GM21526 (cell line): ENCODE data around the gene HDAC9.

Experiments used
- ATAC-seq: cut with Tn5 transposase; IDR thresholded peaks from one replicate; pipeline ENCODE4 v1.9.1; 2021; ENCODE audit warnings: moderate library complexity; ENCODE audit not compliant: unreplicated experiment, low FRiP score

HDAC9 gene

DNA sequence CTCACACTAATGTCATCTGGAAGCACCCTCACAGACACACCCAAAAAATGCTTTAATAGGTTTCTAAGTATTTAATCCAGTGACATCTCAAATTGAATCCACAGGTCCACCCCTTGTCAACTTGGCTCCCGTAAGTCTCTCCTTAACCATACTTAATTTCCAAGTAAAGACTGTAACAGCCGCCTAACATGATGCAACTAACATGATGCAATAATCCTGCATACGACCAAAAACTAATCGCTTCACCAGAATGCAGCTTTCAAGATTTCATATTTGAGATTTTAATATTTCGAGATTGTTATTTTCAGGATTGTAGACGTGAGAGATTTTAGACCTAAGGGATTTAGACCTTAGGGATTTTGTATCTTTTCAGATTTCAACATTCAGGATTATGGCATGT lies 3.7 kb upstream of the HDAC9 start:
- no peak for ATAC-seq

DNA sequence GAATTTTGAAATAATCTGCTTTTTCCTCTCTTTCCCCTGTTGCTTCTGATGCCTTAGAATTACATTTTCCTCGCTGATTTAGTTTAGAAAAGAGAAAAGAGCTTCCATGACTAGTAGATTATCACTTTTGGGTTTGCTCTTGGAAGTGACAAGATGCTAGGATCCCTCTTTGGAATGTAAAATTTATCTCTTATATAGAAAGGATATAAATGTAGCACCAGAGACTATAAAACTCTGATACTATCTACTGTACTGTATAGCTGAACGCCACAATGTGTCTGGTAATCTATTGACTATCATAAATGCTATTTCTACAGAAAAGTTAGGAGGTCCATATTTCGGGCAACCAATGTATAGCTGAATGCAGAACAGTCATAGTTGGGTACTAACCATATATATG lies 1.1 kb upstream of the HDAC9 start:
- ATAC-seq: no peak

DNA sequence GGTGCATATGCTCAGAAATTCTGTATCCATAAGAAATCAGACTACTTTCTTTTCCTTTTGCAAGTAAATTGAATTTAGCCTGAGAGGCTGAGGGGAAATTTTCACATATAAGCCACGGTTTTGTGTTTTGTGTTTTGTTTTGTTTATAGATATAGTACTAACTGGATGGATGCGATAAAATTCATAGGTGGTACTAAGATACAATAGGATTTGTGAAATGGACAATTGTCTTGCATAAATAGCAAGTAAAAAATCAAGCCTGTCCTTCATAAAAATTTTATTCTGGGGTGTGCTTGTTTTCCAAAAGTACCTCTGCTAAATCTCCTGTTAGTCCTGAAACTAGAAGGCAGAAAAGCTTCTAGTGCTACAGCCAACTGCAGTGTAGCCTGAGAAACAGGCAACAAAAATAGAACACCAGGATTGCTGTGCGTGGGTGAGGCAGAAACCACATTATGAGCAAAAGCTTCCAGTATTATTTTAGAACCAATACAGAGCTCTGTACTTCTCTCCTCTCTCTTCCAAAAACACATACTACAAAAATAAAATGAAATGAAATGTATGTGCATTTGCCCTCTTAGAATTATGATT lies 634 bp upstream of the HDAC9 start:
- peak; percentile 32 for ATAC-seq

DNA sequence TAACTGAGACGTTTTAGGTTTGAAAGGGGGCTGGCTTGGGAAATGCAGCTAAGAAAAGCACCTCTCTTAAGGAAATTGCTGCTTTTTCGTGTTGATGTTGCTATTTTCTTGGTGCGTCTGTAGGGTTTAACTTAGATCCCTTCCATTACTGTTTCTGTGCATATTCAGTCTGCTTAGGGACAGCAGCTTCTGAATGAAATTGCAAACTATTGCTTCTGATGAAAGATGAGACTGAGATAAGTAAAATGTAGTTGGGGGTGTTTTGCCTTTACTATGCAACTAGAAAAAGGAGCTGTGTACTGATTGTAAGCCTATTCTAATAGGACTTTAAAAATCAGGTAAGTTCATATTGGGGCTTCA lies 772 bp downstream of the HDAC9 start:
- peak; percentile 4 for ATAC-seq

DNA sequence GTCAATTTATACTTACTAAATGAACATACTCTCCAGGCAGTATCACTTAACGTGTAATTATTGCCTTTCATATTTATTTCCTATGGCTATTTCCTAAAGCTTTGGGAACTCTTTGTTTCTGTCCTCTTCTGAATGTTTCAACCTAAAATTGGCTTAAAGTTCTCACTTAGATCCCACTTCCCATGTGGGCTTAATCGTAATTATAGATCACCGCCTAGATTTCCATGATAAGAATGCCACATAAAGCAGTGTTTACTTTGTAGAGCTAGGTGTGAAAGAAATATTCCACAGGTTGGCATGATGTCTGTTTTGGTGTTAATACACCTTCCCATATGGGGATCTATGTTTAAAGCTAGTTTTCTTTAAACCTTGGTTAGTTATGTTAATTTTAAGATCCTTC lies 1.5 kb downstream of the HDAC9 start:
- no peak for ATAC-seq

DNA sequence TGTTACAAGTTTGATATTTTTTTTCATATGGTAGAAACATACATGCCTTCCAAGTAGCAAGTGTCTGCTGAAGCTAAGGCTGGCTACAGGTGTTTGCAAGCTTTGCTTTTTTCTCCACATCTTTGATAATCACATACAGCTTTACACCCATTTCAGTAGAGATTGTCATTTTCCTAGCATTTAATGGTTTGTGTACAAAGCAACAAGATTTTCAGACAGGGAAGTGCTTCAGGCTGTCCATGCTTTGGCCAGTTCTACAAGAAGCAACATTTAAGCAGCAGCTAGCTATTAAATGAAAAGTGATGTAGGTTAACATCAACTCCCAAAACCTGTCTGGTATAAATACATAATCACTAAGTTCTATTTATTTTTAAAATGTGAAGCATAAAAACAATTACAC lies 2.3 kb downstream of the HDAC9 start:
- no peak for ATAC-seq

DNA sequence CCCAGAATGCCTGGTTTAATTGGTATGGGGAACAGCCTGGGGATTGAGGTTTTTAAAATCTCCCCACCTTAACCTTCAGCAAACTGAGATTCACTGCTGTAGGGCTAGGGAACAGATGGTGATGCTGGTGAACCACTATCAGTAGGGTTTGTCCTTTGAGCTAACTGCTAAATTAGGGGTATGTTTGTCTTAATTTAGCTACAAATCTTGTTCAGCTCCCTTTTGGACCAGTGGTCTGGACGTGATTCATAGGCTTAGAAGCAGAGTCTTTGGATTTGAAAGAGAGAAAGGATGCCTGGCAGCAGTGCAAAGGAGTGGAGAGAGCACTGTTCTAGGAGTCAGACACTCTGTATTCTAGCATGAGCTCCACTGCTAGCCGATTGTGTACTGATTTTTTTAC lies 2.8 kb downstream of the HDAC9 start:
- ATAC-seq: no peak

DNA sequence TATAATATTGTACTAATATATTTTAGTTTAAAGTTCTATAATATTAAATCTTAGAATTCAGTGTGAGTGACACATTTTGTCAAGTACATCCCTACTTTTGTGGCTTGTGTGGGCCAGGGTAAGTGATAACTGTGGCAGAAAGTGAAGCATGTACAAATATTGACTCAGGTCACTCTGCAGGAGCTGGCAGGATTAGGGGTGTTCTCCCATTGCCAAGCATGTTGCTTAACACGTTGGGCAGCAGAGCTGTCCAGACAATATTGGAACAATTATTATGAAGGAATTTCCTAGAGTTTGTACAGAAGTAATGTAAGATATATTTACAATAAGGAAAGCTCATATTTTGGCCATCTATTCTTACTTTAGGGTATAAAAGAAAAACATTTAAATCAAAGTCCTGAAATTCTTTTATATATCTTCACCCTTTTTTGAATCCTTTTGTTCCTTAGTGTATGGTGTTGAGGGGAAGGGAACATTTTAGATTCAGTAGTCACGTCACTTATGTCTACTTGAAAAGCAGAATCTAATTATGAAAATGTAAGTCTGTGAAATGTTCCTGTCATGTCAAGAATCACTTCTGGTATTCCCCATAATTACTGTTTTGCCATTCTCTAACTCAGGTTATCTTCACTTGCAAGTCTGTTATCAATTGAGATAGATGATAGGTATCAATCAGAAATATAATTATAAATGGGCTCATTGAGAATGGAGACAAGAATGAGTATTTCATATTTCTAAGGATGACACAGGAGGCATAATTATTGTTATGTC lies 4.0 kb downstream of the HDAC9 start:
- no peak for ATAC-seq

DNA sequence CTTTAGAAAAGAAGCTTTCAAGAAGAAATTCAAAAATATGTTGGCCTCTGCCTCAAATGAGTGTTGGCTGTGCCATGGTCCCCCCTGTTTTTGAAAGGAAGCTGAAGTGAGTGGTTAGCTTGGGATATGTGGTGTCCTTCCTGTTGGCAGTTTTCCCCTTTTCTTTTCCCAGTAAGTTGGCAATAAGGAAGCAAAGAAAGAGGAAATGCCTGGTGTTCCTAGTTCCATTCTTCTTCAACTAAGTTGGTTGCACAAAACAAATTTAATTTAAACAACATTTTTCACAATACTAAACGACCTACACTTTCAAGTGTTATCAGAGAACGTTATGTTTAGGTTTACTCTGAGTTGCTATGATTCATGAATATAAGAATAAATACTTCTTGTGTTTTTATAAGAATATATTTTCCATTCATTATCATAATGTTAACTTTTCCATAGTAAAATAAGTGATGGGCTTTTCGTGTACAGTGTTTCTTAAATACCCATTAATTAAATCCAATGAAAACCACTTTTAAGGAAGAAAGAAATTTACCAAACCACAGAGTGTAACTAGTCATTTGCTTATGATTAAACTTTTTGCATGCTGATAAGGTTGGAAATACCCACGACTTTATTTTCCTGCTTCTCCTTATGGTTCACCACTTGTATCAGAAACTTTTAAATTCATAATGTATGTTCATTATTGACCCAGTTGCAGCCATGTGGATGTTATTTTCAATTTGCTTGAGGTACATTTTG lies 7.7 kb downstream of the HDAC9 start:
- no peak for ATAC-seq

DNA sequence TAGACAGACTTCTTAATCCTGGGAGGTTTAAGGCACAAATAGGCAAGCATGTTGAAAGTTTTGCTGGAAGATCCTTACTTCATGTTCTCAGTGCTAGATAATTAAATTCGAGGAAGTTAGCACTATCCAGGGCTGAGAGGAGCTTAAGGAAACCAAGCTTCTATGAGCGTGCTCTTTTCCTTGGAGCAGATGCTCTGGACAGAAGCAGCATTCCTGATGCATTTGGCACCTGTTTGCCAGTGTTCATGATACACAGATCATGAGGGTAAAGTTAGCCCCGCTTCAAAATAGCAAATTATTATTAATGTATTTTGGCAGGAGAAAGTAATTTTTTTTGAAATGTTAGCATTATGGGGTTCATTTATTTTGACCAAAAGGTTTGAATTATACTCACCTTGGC lies 9.4 kb downstream of the HDAC9 start:
- ATAC-seq: no peak

DNA sequence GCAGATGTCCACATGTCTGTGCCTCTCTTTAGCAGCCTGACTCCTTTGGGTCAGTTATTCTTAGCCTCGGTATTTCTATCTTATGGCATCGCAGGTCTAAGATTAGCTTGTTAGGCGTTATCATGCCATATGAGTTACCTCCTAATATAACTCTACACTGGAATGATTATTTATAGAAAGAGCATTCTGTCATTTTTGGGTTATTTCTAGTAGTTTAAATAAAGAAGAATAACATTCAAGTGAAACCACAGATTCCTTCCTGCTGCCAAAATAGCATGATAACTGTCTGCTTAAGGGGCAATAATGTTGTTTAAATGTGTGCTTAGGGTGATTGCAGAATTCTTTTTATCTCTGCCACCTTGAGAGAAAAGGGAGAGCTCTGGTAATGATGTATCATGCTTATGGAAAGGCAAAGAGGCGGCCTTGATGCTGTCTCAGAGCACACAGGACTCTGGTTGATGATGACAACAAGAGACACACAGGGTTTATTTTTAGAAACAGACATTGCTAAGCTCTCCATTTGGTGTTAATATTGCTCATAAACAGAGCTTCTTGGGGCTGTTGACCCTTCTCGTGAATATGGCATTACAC lies 10.4 kb downstream of the HDAC9 start:
- ATAC-seq: peak; percentile 48

DNA sequence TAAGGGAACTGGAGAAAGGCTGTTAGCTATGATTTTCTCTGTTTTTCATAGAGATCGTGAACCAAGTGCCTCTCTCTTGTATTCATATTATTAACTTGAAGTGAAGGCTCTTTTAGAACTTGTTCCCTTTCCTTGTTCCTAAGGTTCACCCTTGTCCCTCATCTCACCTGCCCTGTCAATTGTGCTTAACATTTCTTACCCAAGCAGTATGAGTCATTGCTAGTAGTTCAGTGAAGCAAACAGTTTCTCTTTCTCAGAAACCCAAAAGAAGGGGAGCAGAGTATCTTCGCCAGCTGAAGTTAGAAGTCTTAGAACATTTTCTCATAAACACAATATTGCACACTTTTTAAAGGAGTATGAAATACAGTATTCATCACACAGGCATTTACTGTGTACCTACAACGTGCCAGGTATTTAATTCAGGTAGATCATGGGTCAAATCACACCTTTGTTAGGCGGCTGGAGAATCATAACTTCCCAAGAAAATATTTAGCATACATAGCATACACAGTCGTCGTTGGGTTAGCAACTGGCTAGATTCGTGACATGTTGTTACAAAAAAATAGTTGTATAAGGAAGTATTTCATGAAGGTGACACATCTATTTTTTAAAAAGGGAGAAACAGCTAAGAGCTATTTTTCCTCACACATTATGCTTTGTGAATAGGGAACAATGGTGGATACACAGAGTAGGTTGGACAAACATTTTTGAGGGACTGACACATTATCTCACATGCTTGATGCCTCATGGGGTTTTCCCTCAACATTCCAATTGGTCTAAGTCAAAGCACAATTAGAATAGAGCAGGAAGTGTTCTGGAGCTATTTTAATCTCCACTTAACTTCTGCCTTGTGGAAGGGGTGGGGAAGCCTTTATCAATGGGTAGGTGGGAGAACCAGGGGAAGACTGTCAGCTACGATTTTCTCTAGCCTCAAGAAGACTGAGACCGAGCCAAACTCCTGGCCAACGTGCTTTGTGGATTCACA lies 13.2 kb downstream of the HDAC9 start:
- peak; percentile 89 for ATAC-seq

DNA sequence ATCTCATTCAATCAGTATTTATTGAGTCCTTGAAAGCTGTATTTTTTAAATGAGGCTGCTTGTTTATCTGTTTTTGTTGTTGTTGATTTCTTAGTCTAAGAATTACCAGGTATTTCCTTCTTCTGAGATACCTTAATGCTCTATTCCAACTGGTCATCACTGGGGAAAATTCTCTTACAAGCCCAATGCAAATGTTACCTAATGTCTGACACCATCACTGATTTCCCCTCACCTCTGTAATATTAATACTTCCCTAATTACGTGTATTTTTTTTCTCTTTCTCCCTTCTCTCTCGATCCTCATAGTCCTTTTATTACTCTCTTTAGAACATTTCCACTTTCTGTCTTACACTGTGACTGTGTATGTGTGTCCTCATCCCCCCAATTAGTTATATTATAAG lies 13.9 kb downstream of the HDAC9 start:
- no peak for ATAC-seq

DNA sequence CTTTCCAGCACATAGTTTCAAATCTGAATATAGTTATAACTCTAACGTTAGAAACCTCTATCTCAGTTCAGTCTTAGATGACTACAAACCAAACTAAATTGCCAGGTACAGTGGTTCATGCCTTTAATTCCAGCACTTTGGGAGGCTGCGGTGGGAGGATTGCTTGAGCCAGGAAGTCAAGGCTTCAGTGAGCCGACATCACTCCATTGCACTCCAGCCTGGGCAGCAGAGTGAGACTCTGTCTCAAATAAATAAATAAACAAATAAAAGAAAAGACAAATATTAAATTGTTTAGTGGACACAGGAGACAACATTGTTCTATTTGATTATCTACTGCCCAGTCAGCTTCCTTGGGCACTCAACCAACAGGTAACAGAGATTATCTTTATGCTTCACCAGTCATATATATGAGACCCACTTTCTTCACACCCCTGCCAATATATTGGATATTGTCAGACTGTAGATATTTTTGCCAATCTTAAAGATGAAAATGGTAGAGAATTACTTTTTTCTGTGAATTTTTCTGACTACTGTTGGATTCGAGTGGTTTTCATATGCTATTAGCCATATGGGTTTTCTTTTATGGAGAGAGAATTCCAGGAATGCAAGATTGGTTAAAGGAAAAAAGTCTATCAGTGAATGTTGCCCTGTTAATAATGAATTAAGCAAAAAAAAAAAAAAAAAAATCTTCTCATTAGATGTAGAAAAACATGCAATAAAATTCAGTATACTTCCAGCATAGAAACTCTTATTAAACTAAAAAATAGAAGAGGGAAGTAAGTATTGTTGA lies 16.0 kb downstream of the HDAC9 start:
- ATAC-seq: no peak

DNA sequence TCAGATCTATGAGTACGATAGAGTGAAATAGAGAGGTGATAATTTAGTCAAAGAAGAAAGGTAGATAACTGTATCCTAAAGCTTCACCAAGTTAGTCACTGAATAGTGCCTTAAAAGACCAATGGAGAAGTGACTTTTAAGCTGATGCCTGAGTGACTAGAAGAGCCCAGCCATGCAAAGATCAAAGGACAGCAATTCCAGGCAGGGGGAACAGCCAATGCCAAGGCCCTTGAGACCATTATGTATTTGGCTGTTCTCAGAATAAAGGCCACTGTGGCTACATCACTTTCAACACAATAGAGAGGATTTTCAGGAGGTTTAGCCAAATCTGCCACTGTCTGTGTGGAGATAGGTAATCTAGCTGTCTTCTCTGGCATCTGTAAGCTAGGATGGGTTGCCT lies 17.8 kb downstream of the HDAC9 start:
- ATAC-seq: no peak

DNA sequence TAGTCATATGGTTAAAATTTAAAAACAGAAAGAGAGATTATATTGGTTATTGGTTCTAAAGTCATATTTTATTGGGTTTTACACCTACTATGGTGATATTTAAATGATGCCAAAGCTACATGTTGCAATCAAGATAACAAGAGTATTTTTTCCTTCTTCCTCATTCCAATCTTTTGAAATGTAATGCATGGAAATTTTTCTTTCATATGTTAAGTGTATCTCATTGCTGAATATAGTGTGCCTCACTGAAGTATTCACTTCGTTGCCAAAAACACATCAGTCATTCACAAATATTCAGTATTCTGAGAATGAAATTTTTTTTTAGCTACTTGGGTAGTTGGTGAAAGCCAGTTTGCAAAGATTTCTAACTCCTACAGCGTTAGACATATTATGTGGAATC lies 19.5 kb downstream of the HDAC9 start:
- ATAC-seq: no peak

DNA sequence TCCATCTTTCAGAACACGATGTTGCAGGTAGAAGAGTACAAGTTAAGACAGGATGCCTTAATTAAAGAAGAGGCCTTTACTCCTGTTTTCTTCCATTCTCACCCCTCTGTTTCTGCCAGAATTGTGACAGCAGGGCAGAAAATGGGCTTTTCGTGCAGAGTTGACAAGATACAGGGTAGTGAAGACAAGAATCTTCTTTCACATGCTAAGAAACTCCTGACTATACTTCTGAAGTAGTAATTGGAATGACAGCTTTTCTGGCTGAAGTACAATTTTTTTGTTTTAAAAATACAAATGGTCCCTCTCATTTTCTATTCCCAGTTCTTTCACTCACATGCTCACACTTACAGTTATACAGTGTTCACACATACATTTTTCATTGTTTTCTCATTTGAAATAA lies 22.1 kb downstream of the HDAC9 start:
- no peak for ATAC-seq

DNA sequence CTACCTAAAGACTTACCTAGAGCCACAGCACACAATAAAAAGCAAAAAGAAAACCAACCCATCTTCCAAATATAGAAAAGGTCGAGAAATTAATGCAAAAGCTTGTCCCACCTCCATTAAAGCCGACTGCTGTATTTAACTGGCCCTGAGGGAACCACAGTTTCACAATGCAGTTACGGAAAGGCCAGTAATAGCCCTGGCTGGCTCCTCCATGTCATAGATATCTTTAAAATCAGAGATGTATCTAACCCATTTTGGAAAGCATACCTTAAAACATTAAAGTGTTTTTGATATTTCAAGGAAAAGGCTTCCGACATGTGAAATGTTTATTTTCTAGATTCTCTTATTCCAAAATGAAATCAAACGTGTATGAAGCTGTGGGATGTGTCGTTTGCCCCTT lies 23.0 kb downstream of the HDAC9 start:
- no peak for ATAC-seq

DNA sequence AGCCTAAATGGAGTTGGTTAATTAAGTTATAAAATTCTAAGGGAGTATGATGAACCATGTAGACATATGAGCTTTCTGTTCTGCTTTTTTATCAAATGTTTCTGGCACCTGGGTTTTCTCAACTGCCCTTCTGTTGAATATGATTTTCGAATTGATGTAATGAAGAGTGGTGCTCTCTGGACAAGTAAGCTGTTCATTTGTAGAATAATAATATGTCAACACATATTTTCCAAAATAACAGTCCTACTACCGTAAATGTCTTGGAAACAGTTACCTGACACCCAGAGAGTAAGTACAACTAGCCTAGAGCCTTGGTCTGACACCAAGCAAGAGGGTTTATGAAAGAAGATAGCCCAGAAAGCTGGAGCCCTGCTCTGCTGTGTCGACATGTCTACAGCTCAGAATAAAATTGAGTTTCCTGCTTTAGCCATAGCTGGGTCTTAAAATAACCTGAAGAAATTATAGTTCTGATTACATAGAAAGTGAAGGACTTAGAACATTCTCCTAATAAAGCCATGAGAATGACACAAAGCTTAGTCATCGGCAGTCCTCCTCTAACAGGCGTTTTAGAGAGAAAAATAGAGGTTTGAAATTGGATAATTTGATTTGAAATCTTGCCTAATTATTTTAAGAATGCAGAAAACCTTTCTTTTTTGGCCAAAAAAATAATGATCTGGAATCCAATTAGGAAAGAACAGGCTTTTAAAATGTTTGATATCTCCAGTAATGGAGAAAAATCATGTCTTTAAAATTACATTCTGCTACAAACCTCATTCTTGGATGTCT lies 25.1 kb downstream of the HDAC9 start:
- peak; percentile 78 for ATAC-seq
